ENCODE measurements around the gene POLR1A.

Gene POLR1A

GRCh38 chr2:86027922-86028765, 77.5 kb downstream of the POLR1A start:
- Histone ChIP-seq H3K4me3 (ENCODE audit: low read length, poor library complexity, severe bottlenecking) (no peak overlapping the region), H3F3A (ENCODE audit: low read depth) (no peaks in the 10 kb centered on the region), H3K4me1 (ENCODE audit: insufficient read depth, low read length, poor library complexity, severe bottlenecking) (no peaks in the 10 kb centered on the region), H4K20me1 (ENCODE audit: insufficient read depth, low read length, poor library complexity, severe bottlenecking) (no peaks in the 10 kb centered on the region), H3K79me2 (ENCODE audit: insufficient read depth, low read length) (no peaks in the 10 kb centered on the region), H3K36me3 (ENCODE audit: insufficient read depth, low read length) (peaks cover 76% of the 10 kb centered on the region; the same call in 1 of the 2 replicates), H3K9ac (ENCODE audit: low read depth, low read length, poor library complexity, severe bottlenecking) (no peak overlapping the region), H2AFZ (ENCODE audit: low read length) (no peak overlapping the region), H3K9me2 (replicated peaks; ENCODE audit: low read depth, low read length) (no peaks in the 10 kb centered on the region), H3K27me3 (ENCODE audit: insufficient read depth, low read length, poor library complexity, severe bottlenecking) (no peaks in the 10 kb centered on the region), H3K4me2 (ENCODE audit: low read depth, low read length, poor library complexity, severe bottlenecking) (no peak overlapping the region), H3K9me3 (ENCODE audit: insufficient read depth, low read depth, low read length) (no peaks in the 10 kb centered on the region)
- TF ChIP-seq EZH2phosphoT487 (IDR thresholded peaks at IDR 0.05; ENCODE audit: borderline replicate concordance): no peak
- TF ChIP-seq, protein P1, sequence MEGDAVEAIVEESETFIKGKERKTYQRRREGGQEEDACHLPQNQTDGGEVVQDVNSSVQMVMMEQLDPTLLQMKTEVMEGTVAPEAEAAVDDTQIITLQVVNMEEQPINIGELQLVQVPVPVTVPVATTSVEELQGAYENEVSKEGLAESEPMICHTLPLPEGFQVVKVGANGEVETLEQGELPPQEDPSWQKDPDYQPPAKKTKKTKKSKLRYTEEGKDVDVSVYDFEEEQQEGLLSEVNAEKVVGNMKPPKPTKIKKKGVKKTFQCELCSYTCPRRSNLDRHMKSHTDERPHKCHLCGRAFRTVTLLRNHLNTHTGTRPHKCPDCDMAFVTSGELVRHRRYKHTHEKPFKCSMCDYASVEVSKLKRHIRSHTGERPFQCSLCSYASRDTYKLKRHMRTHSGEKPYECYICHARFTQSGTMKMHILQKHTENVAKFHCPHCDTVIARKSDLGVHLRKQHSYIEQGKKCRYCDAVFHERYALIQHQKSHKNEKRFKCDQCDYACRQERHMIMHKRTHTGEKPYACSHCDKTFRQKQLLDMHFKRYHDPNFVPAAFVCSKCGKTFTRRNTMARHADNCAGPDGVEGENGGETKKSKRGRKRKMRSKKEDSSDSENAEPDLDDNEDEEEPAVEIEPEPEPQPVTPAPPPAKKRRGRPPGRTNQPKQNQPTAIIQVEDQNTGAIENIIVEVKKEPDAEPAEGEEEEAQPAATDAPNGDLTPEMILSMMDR (conservative IDR thresholded peaks at IDR 0.05; ENCODE audit: low read length): no peak

DNA sequence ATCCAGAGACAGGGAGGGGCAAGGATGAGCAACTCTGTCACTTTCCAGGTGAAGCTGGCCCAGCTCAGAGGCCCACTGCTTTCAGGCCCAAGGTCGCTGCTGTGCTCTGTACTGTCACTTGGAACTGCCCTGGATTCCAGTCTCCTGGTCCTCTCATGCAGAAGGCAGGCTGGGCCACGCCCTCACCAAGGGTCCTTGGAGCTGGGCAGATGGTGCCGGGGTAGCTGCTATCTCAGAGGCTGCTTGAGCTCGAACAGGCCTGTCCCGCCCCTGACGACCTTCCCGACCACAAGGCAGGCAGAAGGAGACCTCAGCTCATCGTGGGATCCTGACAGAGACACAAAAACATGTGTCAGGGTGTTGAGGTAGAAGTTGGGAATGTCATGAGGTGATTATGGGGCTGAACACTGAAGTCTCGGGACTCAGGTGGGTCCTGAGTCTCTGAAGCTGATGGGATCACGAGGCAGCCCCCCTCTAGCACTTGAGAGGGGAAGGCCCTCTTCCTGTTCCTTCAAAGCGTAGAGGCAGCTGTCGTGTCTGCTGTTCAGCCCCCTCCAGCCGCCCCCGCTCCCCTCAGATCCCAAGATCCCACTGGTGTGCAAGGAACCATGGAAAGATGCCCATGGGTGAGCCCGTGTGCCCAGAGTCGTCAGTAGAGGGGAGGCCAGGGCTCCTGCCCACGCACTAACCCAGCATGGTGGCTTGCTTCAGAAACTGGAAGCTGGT, 78.3 kb downstream of the POLR1A start:
- Histone ChIP-seq H3F3A (ENCODE audit: low read depth) (no peaks in the 10 kb centered on the region), H4K20me1 (ENCODE audit: insufficient read depth, low read length, poor library complexity, severe bottlenecking) (no peaks in the 10 kb centered on the region), H3K9ac (ENCODE audit: low read depth, low read length, poor library complexity, severe bottlenecking) (no peak overlapping the region), H3K9me3 (ENCODE audit: insufficient read depth, low read depth, low read length) (no peaks in the 10 kb centered on the region), H3K9me2 (replicated peaks; ENCODE audit: low read depth, low read length) (no peaks in the 10 kb centered on the region), H3K36me3 (ENCODE audit: insufficient read depth, low read length) (peaks cover 68% of the 10 kb centered on the region; the same call in 1 of the 2 replicates), H3K79me2 (ENCODE audit: insufficient read depth, low read length) (no peaks in the 10 kb centered on the region), H3K4me3 (ENCODE audit: low read length, poor library complexity, severe bottlenecking) (no peak overlapping the region), H2AFZ (ENCODE audit: low read length) (no peak overlapping the region), H3K4me1 (ENCODE audit: insufficient read depth, low read length, poor library complexity, severe bottlenecking) (no peaks in the 10 kb centered on the region), H3K27me3 (ENCODE audit: insufficient read depth, low read length, poor library complexity, severe bottlenecking) (no peaks in the 10 kb centered on the region), H3K4me2 (ENCODE audit: low read depth, low read length, poor library complexity, severe bottlenecking) (no peak overlapping the region)
- TF ChIP-seq, protein P1 (conservative IDR thresholded peaks at IDR 0.05; ENCODE audit: low read length): no peak
- TF ChIP-seq EZH2phosphoT487 (IDR thresholded peaks at IDR 0.05; ENCODE audit: borderline replicate concordance): no peak

DNA sequence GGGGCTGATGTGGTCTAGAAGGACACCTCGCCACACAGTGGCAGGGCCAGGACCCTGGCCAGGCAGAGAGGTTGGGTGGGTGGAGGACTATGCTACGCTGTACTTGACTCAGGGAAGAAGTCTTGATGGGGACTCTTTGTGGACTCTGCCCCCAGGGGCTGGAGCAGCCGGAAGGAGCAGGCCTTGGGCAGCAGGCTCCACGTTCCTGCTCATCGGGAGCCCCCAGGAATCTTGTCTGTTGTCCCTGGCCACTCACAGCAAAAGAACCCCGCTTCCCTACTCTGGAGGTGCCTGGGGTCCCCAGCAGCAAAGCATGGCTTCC, 79.0 kb downstream of the POLR1A start:
- no peak overlapping the region for H3K4me3 ChIP-seq (ENCODE audit: low read length, poor library complexity, severe bottlenecking)
- no peak overlapping the region for H2AFZ ChIP-seq (ENCODE audit: low read length)
- H3F3A ChIP-seq (ENCODE audit: low read depth): no peaks in the 10 kb centered on the region
- H3K9me3 ChIP-seq (ENCODE audit: insufficient read depth, low read depth, low read length): no peaks in the 10 kb centered on the region
- no peaks in the 10 kb centered on the region for H3K27me3 ChIP-seq (ENCODE audit: insufficient read depth, low read length, poor library complexity, severe bottlenecking)
- no peaks in the 10 kb centered on the region for H3K4me1 ChIP-seq (ENCODE audit: insufficient read depth, low read length, poor library complexity, severe bottlenecking)
- no peaks in the 10 kb centered on the region for H3K79me2 ChIP-seq (ENCODE audit: insufficient read depth, low read length)
- no peak for TF ChIP-seq EZH2phosphoT487 (IDR thresholded peaks at IDR 0.05; ENCODE audit: borderline replicate concordance)
- TF ChIP-seq, protein P1 (conservative IDR thresholded peaks at IDR 0.05; ENCODE audit: low read length): no peak
- no peak overlapping the region for H3K4me2 ChIP-seq (ENCODE audit: low read depth, low read length, poor library complexity, severe bottlenecking)
- peaks cover 62% of the 10 kb centered on the region; the same call in 1 of the 2 replicates for H3K36me3 ChIP-seq (ENCODE audit: insufficient read depth, low read length)
- H3K9me2 ChIP-seq (replicated peaks; ENCODE audit: low read depth, low read length): no peaks in the 10 kb centered on the region
- no peak overlapping the region for H3K9ac ChIP-seq (ENCODE audit: low read depth, low read length, poor library complexity, severe bottlenecking)
- no peaks in the 10 kb centered on the region for H4K20me1 ChIP-seq (ENCODE audit: insufficient read depth, low read length, poor library complexity, severe bottlenecking)

Data from Loucy (cell line).